NB4 (cell line): ENCODE measurements around the gene SUGP2.

Source experiments
- MAX ChIP-seq: IDR thresholded peaks from 2 replicates; pipeline ENCODE4 v1.6.1; 2011; ENCODE audit warnings: low read depth, low read length
- MYC ChIP-seq: IDR thresholded peaks from 2 replicates; pipeline ENCODE4 v1.6.1; 2011; ENCODE audit warnings: low read depth, low read length
- POLR2A ChIP-seq: IDR thresholded peaks from 2 replicates; pipeline ENCODE4 v1.6.1; 2011; ENCODE audit warnings: mild to moderate bottlenecking; ENCODE audit not compliant: insufficient read length; ENCODE audit errors: extremely low read depth
- TF ChIP-seq, protein P1 (sequence below): IDR thresholded peaks from one replicate; pipeline ENCODE4 v1.5.1; 2012; ENCODE audit warnings: low read depth, low read length

DNA sequence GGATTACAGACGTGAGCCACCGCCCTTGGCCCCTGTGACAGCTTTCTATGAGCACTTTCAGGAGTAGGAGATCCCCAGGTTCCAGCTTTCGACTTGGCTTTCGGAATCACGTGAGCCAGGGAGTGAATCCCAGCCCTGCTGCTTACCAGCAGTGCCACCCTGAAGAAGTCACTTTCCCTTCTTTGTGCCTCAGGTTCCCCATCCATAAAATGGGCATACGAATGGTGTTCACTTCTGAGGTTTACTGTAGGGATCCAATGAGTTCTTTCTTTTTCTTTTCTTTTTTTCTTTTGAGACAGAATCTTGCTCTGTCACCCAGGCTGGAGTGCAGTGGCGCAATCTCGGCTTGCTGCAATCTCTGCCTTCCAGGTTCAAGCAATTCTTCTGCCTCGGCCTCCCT, 88.0 kb downstream of the SUGP2 start:
- TF ChIP-seq, protein P1, sequence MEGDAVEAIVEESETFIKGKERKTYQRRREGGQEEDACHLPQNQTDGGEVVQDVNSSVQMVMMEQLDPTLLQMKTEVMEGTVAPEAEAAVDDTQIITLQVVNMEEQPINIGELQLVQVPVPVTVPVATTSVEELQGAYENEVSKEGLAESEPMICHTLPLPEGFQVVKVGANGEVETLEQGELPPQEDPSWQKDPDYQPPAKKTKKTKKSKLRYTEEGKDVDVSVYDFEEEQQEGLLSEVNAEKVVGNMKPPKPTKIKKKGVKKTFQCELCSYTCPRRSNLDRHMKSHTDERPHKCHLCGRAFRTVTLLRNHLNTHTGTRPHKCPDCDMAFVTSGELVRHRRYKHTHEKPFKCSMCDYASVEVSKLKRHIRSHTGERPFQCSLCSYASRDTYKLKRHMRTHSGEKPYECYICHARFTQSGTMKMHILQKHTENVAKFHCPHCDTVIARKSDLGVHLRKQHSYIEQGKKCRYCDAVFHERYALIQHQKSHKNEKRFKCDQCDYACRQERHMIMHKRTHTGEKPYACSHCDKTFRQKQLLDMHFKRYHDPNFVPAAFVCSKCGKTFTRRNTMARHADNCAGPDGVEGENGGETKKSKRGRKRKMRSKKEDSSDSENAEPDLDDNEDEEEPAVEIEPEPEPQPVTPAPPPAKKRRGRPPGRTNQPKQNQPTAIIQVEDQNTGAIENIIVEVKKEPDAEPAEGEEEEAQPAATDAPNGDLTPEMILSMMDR: no peak
- no peak for TF ChIP-seq POLR2A
- no peak for TF ChIP-seq MYC
- TF ChIP-seq MAX: no peak
